K562 treated with DMSO at 1 percent for 12 hours (cell line): ENCODE measurements around the gene PRKAG2. TPM values are rescaled to one million over a fixed set of nuclear protein-coding genes. Genes with fewer than 3 reads are reported as not detected.

Experiments
- total RNA-seq: library from RNA; unstranded; fragments of 300-600 nt; gene quantifications from 2 replicates; pipeline ENCODE4 v1.2.3, GENCODE V29; 2022; ENCODE audit not compliant: insufficient read depth

PRKAG2 gene
- total RNA-seq: 2.2 and 4.7 TPM in 2 replicates

DNA sequence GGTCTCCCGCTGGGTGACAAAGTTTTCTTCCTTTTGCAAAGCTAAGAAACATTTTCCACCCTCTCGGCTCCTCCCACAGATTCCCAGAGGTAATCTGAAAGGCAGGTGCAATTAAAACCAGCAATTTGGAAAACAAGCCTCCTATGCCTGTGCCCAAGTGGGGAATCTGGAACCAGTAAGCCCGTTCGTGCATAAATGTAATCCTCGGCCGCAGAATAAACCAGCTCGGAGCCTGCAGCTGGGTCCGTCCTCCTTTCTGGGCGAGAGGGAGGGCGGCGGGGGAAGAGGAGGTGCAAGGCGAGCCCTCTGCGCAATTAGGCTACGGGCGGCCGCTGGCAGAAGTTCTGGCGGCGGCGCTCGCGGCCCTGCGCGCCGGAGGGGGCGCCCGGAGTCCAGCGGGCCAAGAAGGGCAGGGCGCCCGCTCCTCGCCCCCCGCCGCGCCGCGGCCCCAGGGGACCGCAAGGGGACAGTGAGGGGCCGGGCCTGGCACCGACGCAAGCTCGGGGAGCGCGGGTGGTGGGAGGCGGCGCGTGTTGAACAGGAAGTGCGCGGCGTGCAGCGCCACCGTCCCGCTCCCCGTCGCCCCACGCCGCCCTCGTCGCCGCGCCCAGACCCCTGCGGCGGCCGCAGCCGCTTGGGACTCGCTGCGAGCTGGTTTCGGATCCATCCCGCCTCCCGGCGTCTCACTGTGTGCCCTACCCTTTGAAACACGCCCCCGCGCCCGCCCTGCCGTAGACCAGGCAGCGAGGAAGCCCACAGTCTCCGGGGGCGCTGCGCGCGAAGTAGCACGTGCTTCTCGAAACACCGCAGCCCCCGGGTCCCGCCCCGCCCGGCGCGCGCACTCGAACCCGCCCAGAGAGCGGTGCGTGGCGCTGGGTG is at the start of gene PRKAG2:
Gene PRKAG2, minus strand, starts transcription at position 217 of the 879 bp plus-strand sequence. CDS start 495 bp downstream, outside the sequence.

DNA sequence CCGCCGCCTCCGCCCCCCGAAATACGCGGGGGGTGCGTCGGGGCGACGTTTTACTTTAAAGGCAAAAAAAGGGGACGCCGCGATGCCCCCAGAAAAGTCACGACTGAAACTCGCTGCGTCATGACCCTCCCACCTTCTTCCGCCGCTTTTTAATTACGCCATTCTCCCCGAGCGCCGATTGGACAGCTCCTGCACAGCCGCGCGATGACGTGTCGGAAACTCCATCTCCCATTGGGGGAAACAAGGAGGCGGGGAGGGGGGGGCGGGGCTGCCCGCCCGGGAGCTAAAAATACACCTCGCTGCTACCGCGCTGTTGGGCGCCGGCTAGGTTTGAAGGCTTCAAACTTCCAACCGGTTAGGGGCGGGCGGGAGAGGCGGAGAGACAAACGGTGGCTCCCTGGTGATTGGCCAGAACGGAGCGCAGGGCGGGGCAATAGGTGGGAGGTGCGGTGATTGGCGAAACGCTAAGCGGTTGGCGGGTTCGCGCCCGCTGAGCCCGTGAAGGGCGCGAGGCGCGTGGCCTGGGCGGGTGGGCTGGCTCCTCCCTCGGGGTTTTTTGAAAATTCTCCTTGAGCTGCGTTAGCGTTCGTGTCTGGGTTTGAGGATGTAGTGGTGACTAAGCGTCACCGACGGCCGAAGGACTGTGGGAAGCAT is 357.0 kb downstream of the PRKAG2 start, which contains the start of gene RHEB:
Gene RHEB, minus strand, starts transcription at position 131 of the 654 bp plus-strand sequence. CDS start 384 bp downstream, outside the sequence.

Other genes starting within 250 kb of the PRKAG2 start
- gene GALNTL5, start 79.3 kb upstream of the PRKAG2 start, total RNA-seq: not detected in 2 replicates
- 17.8 and 44.4 TPM in 2 replicates for gene GALNT11, start 148.6 kb upstream of the PRKAG2 start, total RNA-seq